ENCODE results near the gene ATP9B. TPM values are rescaled to one million over a fixed set of nuclear protein-coding genes. Genes with fewer than 3 reads are reported as not detected.

The ATP9B gene
- total RNA-seq, 1 donor from 2014 or later, result 33.2 TPM

- Histone ChIP-seq H3K27ac (no peak overlapping the region), H3K9ac (no peak overlapping the region), H4K20me1 (ENCODE audit: low read depth) (no peaks in the 10 kb centered on the region), H3K9me3 (ENCODE audit: low read depth) (no peaks in the 10 kb centered on the region), H3F3A (ENCODE audit: low read depth) (no peaks in the 10 kb centered on the region), H3K27me3 (no peaks in the 10 kb centered on the region), H3K4me1 (no peaks in the 10 kb centered on the region), H3K4me3 (no peak overlapping the region), H3K36me3 (no peaks in the 10 kb centered on the region), H2AFZ (replicated peaks) (no peak overlapping the region), H3K4me2 (no peak overlapping the region), H3K79me2 (ENCODE audit: low read depth) (no peaks in the 10 kb centered on the region)
- H3K36me3 Mint-ChIP-seq, result peaks cover 4% of the 10 kb centered on the region
- H3K27ac Mint-ChIP-seq, result no peak overlapping the region
- H3K4me1 Mint-ChIP-seq, result peaks cover 19% of the 10 kb centered on the region
- H3K27me3 Mint-ChIP-seq (ENCODE audit: insufficient read depth, low read depth), result peaks cover 2% of the 10 kb centered on the region
- TF ChIP-seq CTCF (IDR thresholded peaks at IDR 0.05), result no peak
- no peak for TF ChIP-seq EZH2 (IDR thresholded peaks at IDR 0.05)
- no peak for TF ChIP-seq EZH2phosphoT487 (IDR thresholded peaks at IDR 0.05)
- H3K9me3 Mint-ChIP-seq, result no peaks in the 10 kb centered on the region
- DNase-seq (ENCODE audit: low spot score), result no peak
- H3K4me3 Mint-ChIP-seq, result no peak overlapping the region
Observed at GRCh38 chr18:79410731-79411613, 341.8 kb downstream of the ATP9B start.

GRCh38 chr18:79411614-79412526 is 342.7 kb downstream of the ATP9B start:
- H3K36me3 ChIP-seq, result no peaks in the 10 kb centered on the region
- no peak overlapping the region for H3K4me2 ChIP-seq
- TF ChIP-seq EZH2 (IDR thresholded peaks at IDR 0.05), result no peak
- TF ChIP-seq CTCF (IDR thresholded peaks at IDR 0.05), result no peak
- TF ChIP-seq EZH2phosphoT487 (IDR thresholded peaks at IDR 0.05), result no peak
- Mint-ChIP-seq H3K9me3 (no peaks in the 10 kb centered on the region), H3K4me1 (peaks cover 16% of the 10 kb centered on the region), H3K27ac (no peak overlapping the region), H3K36me3 (peaks cover 4% of the 10 kb centered on the region), H3K4me3 (no peak overlapping the region), H3K27me3 (ENCODE audit: insufficient read depth, low read depth) (no peaks in the 10 kb centered on the region)
- H2AFZ ChIP-seq (replicated peaks), result no peak overlapping the region
- no peaks in the 10 kb centered on the region for H3F3A ChIP-seq (ENCODE audit: low read depth)
- H3K27me3 ChIP-seq, result no peaks in the 10 kb centered on the region
- no peaks in the 10 kb centered on the region for H3K4me1 ChIP-seq
- no peaks in the 10 kb centered on the region for H4K20me1 ChIP-seq (ENCODE audit: low read depth)
- no peaks in the 10 kb centered on the region for H3K79me2 ChIP-seq (ENCODE audit: low read depth)
- DNase-seq (ENCODE audit: low spot score), result no peak
- H3K4me3 ChIP-seq, result no peak overlapping the region
- no peak overlapping the region for H3K27ac ChIP-seq
- no peaks in the 10 kb centered on the region for H3K9me3 ChIP-seq (ENCODE audit: low read depth)
- H3K9ac ChIP-seq, result no peak overlapping the region

- no peaks in the 10 kb centered on the region for H3K9me3 Mint-ChIP-seq
- DNase-seq (ENCODE audit: low spot score), result no peak
- no peaks in the 10 kb centered on the region for H3K27me3 Mint-ChIP-seq (ENCODE audit: insufficient read depth, low read depth)
- Histone ChIP-seq H3K79me2 (ENCODE audit: low read depth) (no peaks in the 10 kb centered on the region), H3K9ac (no peak overlapping the region), H3K4me3 (no peak overlapping the region), H3K4me1 (no peaks in the 10 kb centered on the region), H4K20me1 (ENCODE audit: low read depth) (no peaks in the 10 kb centered on the region), H3F3A (ENCODE audit: low read depth) (no peaks in the 10 kb centered on the region), H3K27ac (no peak overlapping the region), H3K36me3 (no peaks in the 10 kb centered on the region), H3K9me3 (ENCODE audit: low read depth) (no peaks in the 10 kb centered on the region), H3K27me3 (no peaks in the 10 kb centered on the region), H2AFZ (replicated peaks) (no peak overlapping the region), H3K4me2 (no peak overlapping the region)
- peaks cover 4% of the 10 kb centered on the region for H3K36me3 Mint-ChIP-seq
- no peak overlapping the region for H3K4me3 Mint-ChIP-seq
- H3K27ac Mint-ChIP-seq, result no peak overlapping the region
- no peak for TF ChIP-seq EZH2phosphoT487 (IDR thresholded peaks at IDR 0.05)
- TF ChIP-seq CTCF (IDR thresholded peaks at IDR 0.05), result no peak
- TF ChIP-seq EZH2 (IDR thresholded peaks at IDR 0.05), result no peak
- peaks cover 16% of the 10 kb centered on the region for H3K4me1 Mint-ChIP-seq
Observed at GRCh38 chr18:79413025-79413424, 343.8 kb downstream of the ATP9B start.
